ENCODE results near the gene GUCA2B.

The GUCA2B gene

DNA sequence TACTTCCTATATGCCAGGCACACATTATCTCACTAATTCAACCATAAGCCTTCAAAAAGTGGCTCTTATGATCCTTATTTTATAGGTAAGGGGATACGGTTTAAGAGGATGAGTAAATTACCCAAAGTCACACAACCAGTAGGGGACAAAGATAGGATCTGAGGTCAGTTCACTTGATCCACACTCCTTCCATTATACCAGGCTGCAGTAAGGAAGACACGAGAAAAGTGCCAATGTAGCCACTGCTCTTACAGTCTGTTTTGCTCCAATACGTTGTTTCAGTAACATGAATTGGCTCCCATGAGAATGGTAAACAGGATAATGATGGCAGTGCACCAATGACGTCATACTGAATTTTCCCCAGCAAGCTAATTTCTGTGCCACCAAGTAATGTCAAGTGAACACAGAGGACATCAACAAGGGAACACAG is 26.7 kb downstream of the GUCA2B start:
- no CpG with 5 or more reads among the region's 4 CpGs for WGBS (ENCODE audit: extremely low coverage, insufficient coverage, low lambda C conversion rate)
- Histone ChIP-seq H3K36me3 (ENCODE audit: control insufficient read depth, insufficient read depth, low read length) (peaks cover 2% of the 10 kb centered on the region), H3K27me3 (ENCODE audit: insufficient read depth, low read length, poor library complexity) (no peaks in the 10 kb centered on the region), H2AK5ac (ENCODE audit: low read length) (no peak overlapping the region), H3K9ac (ENCODE audit: low read length) (no peak overlapping the region), H3K79me1 (ENCODE audit: low read length) (no peaks in the 10 kb centered on the region), H4K8ac (ENCODE audit: low read depth, low read length) (no peak overlapping the region), H3K79me2 (ENCODE audit: control insufficient read depth, insufficient read depth, low read length) (no peaks in the 10 kb centered on the region), H3K18ac (ENCODE audit: low read length) (no peak overlapping the region), H3K4me1 (ENCODE audit: control insufficient read depth, low read depth, low read length) (peaks cover 3% of the 10 kb centered on the region), H2BK15ac (replicated peaks; ENCODE audit: low read depth) (no peak overlapping the region), H3K4ac (ENCODE audit: low read depth, low read length) (no peak overlapping the region), H3K27ac (ENCODE audit: low read depth, low read length) (no peak overlapping the region), H3K23ac (ENCODE audit: low read length) (no peak overlapping the region), H3K4me3 (ENCODE audit: low read length) (no peak overlapping the region), H2BK120ac (ENCODE audit: low read depth, low read length) (no peak overlapping the region), H3K4me2 (ENCODE audit: low read length) (no peak overlapping the region), H4K5ac (ENCODE audit: low read length) (no peak overlapping the region), H3K56ac (ENCODE audit: low read length) (no peak overlapping the region), H2BK5ac (ENCODE audit: low read length) (no peak overlapping the region)
- no peak for DNase-seq

- H3K79me2 ChIP-seq (ENCODE audit: control insufficient read depth, insufficient read depth, low read length) = no peaks in the 10 kb centered on the region
- H3K9ac ChIP-seq (ENCODE audit: low read length) = no peak overlapping the region
- no peak for DNase-seq
- no CpG with 5 or more reads among the region's 4 CpGs for WGBS (ENCODE audit: extremely low coverage, insufficient coverage, low lambda C conversion rate)
- no peak overlapping the region for H3K56ac ChIP-seq (ENCODE audit: low read length)
- no peak overlapping the region for H3K23ac ChIP-seq (ENCODE audit: low read length)
- H2BK5ac ChIP-seq (ENCODE audit: low read length) = no peak overlapping the region
- H2BK120ac ChIP-seq (ENCODE audit: low read depth, low read length) = no peak overlapping the region
- H3K4me2 ChIP-seq (ENCODE audit: low read length) = no peak overlapping the region
- H3K27me3 ChIP-seq (ENCODE audit: insufficient read depth, low read length, poor library complexity) = no peaks in the 10 kb centered on the region
- H3K27ac ChIP-seq (ENCODE audit: low read depth, low read length) = no peak overlapping the region
- H2AK5ac ChIP-seq (ENCODE audit: low read length) = no peak overlapping the region
- no peaks in the 10 kb centered on the region for H3K79me1 ChIP-seq (ENCODE audit: low read length)
- no peak overlapping the region for H4K5ac ChIP-seq (ENCODE audit: low read length)
- peaks cover 2% of the 10 kb centered on the region for H3K36me3 ChIP-seq (ENCODE audit: control insufficient read depth, insufficient read depth, low read length)
- no peak overlapping the region for H2BK15ac ChIP-seq (replicated peaks; ENCODE audit: low read depth)
- no peak overlapping the region for H4K8ac ChIP-seq (ENCODE audit: low read depth, low read length)
- peaks cover 3% of the 10 kb centered on the region for H3K4me1 ChIP-seq (ENCODE audit: control insufficient read depth, low read depth, low read length)
- H3K18ac ChIP-seq (ENCODE audit: low read length) = no peak overlapping the region
- H3K4me3 ChIP-seq (ENCODE audit: low read length) = no peak overlapping the region
- H3K4ac ChIP-seq (ENCODE audit: low read depth, low read length) = no peak overlapping the region
Observed at GRCh38 chr1:42181687-42182086, 28.5 kb downstream of the GUCA2B start.

DNA sequence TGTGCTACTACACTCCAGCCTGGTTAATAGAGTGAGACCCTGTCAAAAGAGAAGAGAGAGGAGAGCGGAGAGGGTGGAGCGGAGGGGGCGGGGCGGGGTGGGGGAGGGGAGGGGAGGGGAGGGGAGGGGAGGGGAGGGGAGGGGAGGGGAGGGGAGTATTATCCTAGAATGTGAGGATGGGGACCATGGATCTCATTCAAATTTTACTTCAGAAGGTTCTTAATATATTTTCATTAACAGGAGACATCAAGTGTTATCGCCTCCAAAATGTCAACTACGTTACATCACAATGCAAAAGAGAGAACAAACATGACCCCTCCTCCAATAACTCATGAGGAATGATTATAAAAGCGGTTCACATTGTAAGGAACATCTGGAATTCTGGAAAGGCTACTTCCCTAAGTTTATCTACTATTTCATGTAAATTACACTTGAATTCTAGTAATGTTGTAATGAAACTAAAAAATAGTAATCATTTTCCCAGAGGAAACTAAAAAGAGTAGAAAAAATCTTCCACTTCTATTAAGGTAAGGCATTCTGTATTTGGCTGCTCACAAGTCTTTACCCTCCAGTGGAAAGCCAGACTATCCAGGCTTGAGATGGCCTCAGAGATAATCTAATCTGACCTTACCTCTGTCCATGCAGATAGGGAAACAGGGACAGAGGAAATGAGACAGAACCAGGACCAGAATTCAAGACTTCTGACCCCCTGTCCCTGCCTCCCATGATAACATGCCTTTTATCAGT is 30.2 kb downstream of the GUCA2B start:
- Histone ChIP-seq H3K18ac (ENCODE audit: low read length) (no peak overlapping the region), H4K8ac (ENCODE audit: low read depth, low read length) (no peak overlapping the region), H3K4me2 (ENCODE audit: low read length) (no peak overlapping the region), H3K27ac (ENCODE audit: low read depth, low read length) (no peak overlapping the region), H3K4me1 (ENCODE audit: control insufficient read depth, low read depth, low read length) (peaks cover 3% of the 10 kb centered on the region), H2BK5ac (ENCODE audit: low read length) (no peak overlapping the region), H3K79me1 (ENCODE audit: low read length) (no peaks in the 10 kb centered on the region), H3K23ac (ENCODE audit: low read length) (no peak overlapping the region), H3K56ac (ENCODE audit: low read length) (no peak overlapping the region), H3K9ac (ENCODE audit: low read length) (no peak overlapping the region), H3K4ac (ENCODE audit: low read depth, low read length) (no peak overlapping the region), H2BK15ac (replicated peaks; ENCODE audit: low read depth) (no peak overlapping the region), H4K5ac (ENCODE audit: low read length) (no peak overlapping the region), H2AK5ac (ENCODE audit: low read length) (no peak overlapping the region), H3K4me3 (ENCODE audit: low read length) (no peak overlapping the region), H3K27me3 (ENCODE audit: insufficient read depth, low read length, poor library complexity) (no peaks in the 10 kb centered on the region), H2BK120ac (ENCODE audit: low read depth, low read length) (no peak overlapping the region), H3K79me2 (ENCODE audit: control insufficient read depth, insufficient read depth, low read length) (no peaks in the 10 kb centered on the region), H3K36me3 (ENCODE audit: control insufficient read depth, insufficient read depth, low read length) (peaks cover 2% of the 10 kb centered on the region)
- WGBS (ENCODE audit: extremely low coverage, insufficient coverage, low lambda C conversion rate) = no CpG with 5 or more reads among the region's 7 CpGs
- DNase-seq = peak; percentile 55

DNA sequence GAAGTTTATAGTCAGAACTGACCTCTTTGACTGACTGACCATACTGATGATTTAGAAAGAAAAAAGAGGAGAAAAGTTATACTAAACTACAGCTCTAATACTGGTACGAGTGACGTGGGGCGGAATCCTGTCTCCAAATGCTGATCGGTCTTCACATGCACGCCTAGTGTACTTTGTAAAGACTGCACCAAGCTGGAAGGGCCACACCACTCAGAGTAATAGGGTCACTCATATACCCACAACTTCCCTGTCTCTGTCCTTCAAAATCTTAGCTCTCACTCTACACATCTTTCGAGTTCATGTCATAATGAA is 30.7 kb downstream of the GUCA2B start:
- Histone ChIP-seq H3K9ac (ENCODE audit: low read length) (no peak overlapping the region), H3K4ac (ENCODE audit: low read depth, low read length) (no peak overlapping the region), H3K79me1 (ENCODE audit: low read length) (no peaks in the 10 kb centered on the region), H3K27ac (ENCODE audit: low read depth, low read length) (no peak overlapping the region), H2BK120ac (ENCODE audit: low read depth, low read length) (no peak overlapping the region), H3K23ac (ENCODE audit: low read length) (no peak overlapping the region), H3K27me3 (ENCODE audit: insufficient read depth, low read length, poor library complexity) (no peaks in the 10 kb centered on the region), H3K4me3 (ENCODE audit: low read length) (no peak overlapping the region), H3K56ac (ENCODE audit: low read length) (no peak overlapping the region), H3K36me3 (ENCODE audit: control insufficient read depth, insufficient read depth, low read length) (peaks cover 2% of the 10 kb centered on the region), H2BK15ac (replicated peaks; ENCODE audit: low read depth) (no peak overlapping the region), H4K5ac (ENCODE audit: low read length) (no peak overlapping the region), H2BK5ac (ENCODE audit: low read length) (no peak overlapping the region), H2AK5ac (ENCODE audit: low read length) (no peak overlapping the region), H3K79me2 (ENCODE audit: control insufficient read depth, insufficient read depth, low read length) (no peaks in the 10 kb centered on the region), H4K8ac (ENCODE audit: low read depth, low read length) (no peak overlapping the region), H3K18ac (ENCODE audit: low read length) (no peak overlapping the region), H3K4me2 (ENCODE audit: low read length) (no peak overlapping the region), H3K4me1 (ENCODE audit: control insufficient read depth, low read depth, low read length) (peaks cover 3% of the 10 kb centered on the region)
- no peak for DNase-seq
- WGBS (ENCODE audit: extremely low coverage, insufficient coverage, low lambda C conversion rate) = no CpG with 5 or more reads among the region's 6 CpGs

GRCh38 chr1:42184616-42185015 is 31.4 kb downstream of the GUCA2B start:
- H3K79me2 ChIP-seq (ENCODE audit: control insufficient read depth, insufficient read depth, low read length) = no peaks in the 10 kb centered on the region
- no peak overlapping the region for H2BK5ac ChIP-seq (ENCODE audit: low read length)
- H3K27ac ChIP-seq (ENCODE audit: low read depth, low read length) = no peak overlapping the region
- no peak for DNase-seq
- H2BK120ac ChIP-seq (ENCODE audit: low read depth, low read length) = no peak overlapping the region
- peaks cover 2% of the 10 kb centered on the region for H3K36me3 ChIP-seq (ENCODE audit: control insufficient read depth, insufficient read depth, low read length)
- WGBS (ENCODE audit: extremely low coverage, insufficient coverage, low lambda C conversion rate) = no CpG with 5 or more reads among the region's 3 CpGs
- H3K4me3 ChIP-seq (ENCODE audit: low read length) = no peak overlapping the region
- H2AK5ac ChIP-seq (ENCODE audit: low read length) = no peak overlapping the region
- H3K18ac ChIP-seq (ENCODE audit: low read length) = no peak overlapping the region
- H3K23ac ChIP-seq (ENCODE audit: low read length) = no peak overlapping the region
- H3K9ac ChIP-seq (ENCODE audit: low read length) = no peak overlapping the region
- no peak overlapping the region for H4K5ac ChIP-seq (ENCODE audit: low read length)
- H3K4ac ChIP-seq (ENCODE audit: low read depth, low read length) = no peak overlapping the region
- no peaks in the 10 kb centered on the region for H3K79me1 ChIP-seq (ENCODE audit: low read length)
- H4K8ac ChIP-seq (ENCODE audit: low read depth, low read length) = no peak overlapping the region
- H3K27me3 ChIP-seq (ENCODE audit: insufficient read depth, low read length, poor library complexity) = no peaks in the 10 kb centered on the region
- no peak overlapping the region for H3K56ac ChIP-seq (ENCODE audit: low read length)
- no peak overlapping the region for H2BK15ac ChIP-seq (replicated peaks; ENCODE audit: low read depth)
- H3K4me2 ChIP-seq (ENCODE audit: low read length) = no peak overlapping the region
- H3K4me1 ChIP-seq (ENCODE audit: control insufficient read depth, low read depth, low read length) = peaks cover 3% of the 10 kb centered on the region

- no peak overlapping the region for H3K4me3 ChIP-seq (ENCODE audit: low read length)
- H2BK15ac ChIP-seq (replicated peaks; ENCODE audit: low read depth) = no peak overlapping the region
- H4K5ac ChIP-seq (ENCODE audit: low read length) = no peak overlapping the region
- H3K9ac ChIP-seq (ENCODE audit: low read length) = no peak overlapping the region
- no peak for DNase-seq
- no peaks in the 10 kb centered on the region for H3K36me3 ChIP-seq (ENCODE audit: control insufficient read depth, insufficient read depth, low read length)
- WGBS (ENCODE audit: extremely low coverage, insufficient coverage, low lambda C conversion rate) = no CpG with 5 or more reads among the region's 3 CpGs
- H3K23ac ChIP-seq (ENCODE audit: low read length) = no peak overlapping the region
- no peaks in the 10 kb centered on the region for H3K27me3 ChIP-seq (ENCODE audit: insufficient read depth, low read length, poor library complexity)
- H4K8ac ChIP-seq (ENCODE audit: low read depth, low read length) = no peak overlapping the region
- no peak overlapping the region for H2BK120ac ChIP-seq (ENCODE audit: low read depth, low read length)
- no peak overlapping the region for H2BK5ac ChIP-seq (ENCODE audit: low read length)
- H3K79me1 ChIP-seq (ENCODE audit: low read length) = no peaks in the 10 kb centered on the region
- no peak overlapping the region for H3K27ac ChIP-seq (ENCODE audit: low read depth, low read length)
- H3K4me1 ChIP-seq (ENCODE audit: control insufficient read depth, low read depth, low read length) = no peaks in the 10 kb centered on the region
- no peak overlapping the region for H3K4ac ChIP-seq (ENCODE audit: low read depth, low read length)
- no peaks in the 10 kb centered on the region for H3K79me2 ChIP-seq (ENCODE audit: control insufficient read depth, insufficient read depth, low read length)
- no peak overlapping the region for H2AK5ac ChIP-seq (ENCODE audit: low read length)
- no peak overlapping the region for H3K18ac ChIP-seq (ENCODE audit: low read length)
- no peak overlapping the region for H3K4me2 ChIP-seq (ENCODE audit: low read length)
- no peak overlapping the region for H3K56ac ChIP-seq (ENCODE audit: low read length)
Observed at GRCh38 chr1:42186152-42186551, 32.9 kb downstream of the GUCA2B start.

All from mesendoderm (in vitro differentiated cells).